Suprapubic skin (tissue), 4 donors: ENCODE measurements around the gene PRR23E. TPM values are rescaled to one million over a fixed set of nuclear protein-coding genes. Genes with fewer than 3 reads are reported as not detected.
A peak's percentile ranks its signal among the peaks of the same experiment; 100 is the strongest.

Source experiments
- DNase-seq, 2 donors: peaks; one replicate each; pipeline ENCODE4 v3.0.0-alpha.2; 2019; ENCODE audit warnings: low spot score in 2 of 2
- H3K27ac ChIP-seq: fragments of 200-600 bp; sonication (generic); one replicate; pipeline ENCODE4 v1.5.1; 2019
- H3K27me3 ChIP-seq: fragments of 200-600 bp; sonication (generic); one replicate; pipeline ENCODE4 v1.5.1; 2019
- H3K36me3 ChIP-seq: fragments of 200-600 bp; sonication (generic); one replicate; pipeline ENCODE4 v1.5.1; 2019
- H3K4me1 ChIP-seq: fragments of 200-600 bp; sonication (generic); one replicate; pipeline ENCODE4 v1.5.1; 2019
- H3K4me3 ChIP-seq: fragments of 200-600 bp; sonication (generic); one replicate; pipeline ENCODE4 v1.5.1; 2019; ENCODE audit warnings: mild to moderate bottlenecking
- H3K9me3 ChIP-seq: fragments of 200-600 bp; sonication (generic); one replicate; pipeline ENCODE4 v1.5.1; 2019
- CTCF ChIP-seq, 2 donors: fragments of 200-600 bp in 1 of 2; fragments of 450-650 bp in 1 of 2; sonication (generic) in 1 of 2; IDR thresholded peaks; one replicate each; pipeline ENCODE4 v1.5.1; 2016 to 2019; ENCODE audit warnings: antibody characterized with exemption in 2 of 2, mild to moderate bottlenecking in 1 of 2, moderate library complexity in 1 of 2
- EP300 ChIP-seq: sonication (generic); formaldehyde crosslinking; IDR thresholded peaks from one replicate; pipeline ENCODE4 v1.6.1; 2017; ENCODE audit warnings: antibody characterized with exemption
- POLR2A ChIP-seq, 2 donors: fragments of 450-650 bp; IDR thresholded peaks; one replicate each; pipeline ENCODE4 v1.6.1; 2017; ENCODE audit warnings: antibody characterized with exemption in 2 of 2, mild to moderate bottlenecking in 2 of 2, moderate library complexity in 2 of 2
- POLR2AphosphoS5 ChIP-seq, 3 donors: sonication (generic); formaldehyde crosslinking; IDR thresholded peaks; one replicate each; pipeline ENCODE4 v1.6.1; 2017; ENCODE audit warnings: antibody characterized with exemption in 3 of 3
- WGBS: methylation state at CpG from one replicate; pipeline ENCODE4 v1.1.5; 2018; 5-methylcytosine and 5-hydroxymethylcytosine counted together
- total RNA-seq, 4 donors: library from RNA; depleted of rRNA; stranded (reverse); fragments of >200 nt; gene quantifications; one replicate each; pipeline ENCODE4 v1.1.0, GENCODE V29; 2016

Gene PRR23E
- total RNA-seq, 4 donors from 2014 or later, result not detected

GRCh38 chr3:127207727-127208482 lies 15.0 kb downstream of the PRR23E start:
- DNase-seq, result peak in 1 of 2 donors; percentile 50
- 91% methylated on average over 5 of the region's 8 CpGs for WGBS
- no peak for TF ChIP-seq CTCF (IDR thresholded peaks at IDR 0.05)
- no peak for TF ChIP-seq POLR2AphosphoS5 (IDR thresholded peaks at IDR 0.05)
- TF ChIP-seq POLR2A (IDR thresholded peaks at IDR 0.05), result no peak
- no peak for TF ChIP-seq EP300

GRCh38 chr3:127208483-127209100 lies 15.7 kb downstream of the PRR23E start:
- 90% methylated on average over 9 of the region's 14 CpGs for WGBS
- H3K27ac ChIP-seq, result no peak overlapping the region
- TF ChIP-seq POLR2A (IDR thresholded peaks at IDR 0.05), result no peak
- TF ChIP-seq POLR2AphosphoS5 (IDR thresholded peaks at IDR 0.05), result no peak
- TF ChIP-seq EP300, result no peak
- no peak for TF ChIP-seq CTCF (IDR thresholded peaks at IDR 0.05)
- peak; percentile 39 to 75 for DNase-seq
- peaks cover 31% of the 10 kb centered on the region for H3K27me3 ChIP-seq
- H3K4me3 ChIP-seq, result no peak overlapping the region
- no peaks in the 10 kb centered on the region for H3K36me3 ChIP-seq
- no peaks in the 10 kb centered on the region for H3K4me1 ChIP-seq
- H3K9me3 ChIP-seq, result no peaks in the 10 kb centered on the region

More at GRCh38 chr3:127207727-127208482, 15.0 kb downstream of the PRR23E start:
- Histone ChIP-seq H3K4me1 (no peaks in the 10 kb centered on the region), H3K4me3 (no peak overlapping the region), H3K9me3 (no peaks in the 10 kb centered on the region), H3K36me3 (no peaks in the 10 kb centered on the region), H3K27me3 (peaks cover 25% of the 10 kb centered on the region), H3K27ac (no peak overlapping the region)

- H3K9me3 ChIP-seq, result no peaks in the 10 kb centered on the region
- H3K36me3 ChIP-seq, result no peaks in the 10 kb centered on the region
- 85% methylated on average over 7 of the region's 13 CpGs for WGBS
- peak; percentile 41 to 67 for DNase-seq
- TF ChIP-seq CTCF (IDR thresholded peaks at IDR 0.05), result no peak
- no peak for TF ChIP-seq POLR2AphosphoS5 (IDR thresholded peaks at IDR 0.05)
- TF ChIP-seq EP300, result no peak
- TF ChIP-seq POLR2A (IDR thresholded peaks at IDR 0.05), result no peak
- no peak overlapping the region for H3K27ac ChIP-seq
- no peaks in the 10 kb centered on the region for H3K4me1 ChIP-seq
- H3K27me3 ChIP-seq, result peaks cover 33% of the 10 kb centered on the region
- no peak overlapping the region for H3K4me3 ChIP-seq
Measured at GRCh38 chr3:127209155-127209839, 16.4 kb downstream of the PRR23E start.

- Histone ChIP-seq H3K27ac (no peak overlapping the region), H3K9me3 (no peaks in the 10 kb centered on the region), H3K4me1 (no peaks in the 10 kb centered on the region), H3K36me3 (no peaks in the 10 kb centered on the region), H3K4me3 (no peak overlapping the region), H3K27me3 (peaks cover 33% of the 10 kb centered on the region)
- 82% methylated on average over 9 of the region's 14 CpGs for WGBS
- TF ChIP-seq POLR2AphosphoS5 (IDR thresholded peaks at IDR 0.05), result no peak
- TF ChIP-seq EP300, result no peak
- TF ChIP-seq CTCF (IDR thresholded peaks at IDR 0.05), result no peak
- no peak for TF ChIP-seq POLR2A (IDR thresholded peaks at IDR 0.05)
- peak in 1 of 2 donors; percentile 33 for DNase-seq
Measured at GRCh38 chr3:127209840-127210653, 17.1 kb downstream of the PRR23E start.
